H1 (cell line): Measurements from ENCODE around the gene CACNA2D3. TPM values are rescaled to one million over a fixed set of nuclear protein-coding genes. Genes with fewer than 3 reads are reported as not detected.

Source experiments
- GTF2F1 ChIP-seq: IDR thresholded peaks from 2 replicates; pipeline ENCODE4 v1.6.1; 2012; ENCODE audit warnings: low read depth, low read length, improper control_type of control experiment, borderline replicate concordance
- KDM1A ChIP-seq: fragments of 200-600, 300-600 bp; sonication (generic); IDR thresholded peaks from 2 replicates; pipeline ENCODE4 v1.7.1; 2016; ENCODE audit warnings: mild to moderate bottlenecking, low read length, borderline replicate concordance
- KDM5A ChIP-seq: fragments of 200-600 bp; IDR thresholded peaks from 2 replicates; pipeline ENCODE4 v1.7.1; 2012; ENCODE audit warnings: mild to moderate bottlenecking, low read length, inconsistent platforms, mixed read lengths
- RNF2 ChIP-seq: fragments of 200-900, 300-1000 bp; sonication (generic); IDR thresholded peaks from 2 replicates; pipeline ENCODE4 v1.7.1; 2016; ENCODE audit warnings: borderline replicate concordance, low read depth, mild to moderate bottlenecking, antibody characterized with exemption, low read length; ENCODE audit not compliant: poor library complexity, severe bottlenecking; ENCODE audit errors: missing control alignments
- SAP30 ChIP-seq: fragments of 300-600 bp; sonication (generic); IDR thresholded peaks from 2 replicates; pipeline ENCODE4 v1.7.1; 2012; ENCODE audit warnings: low read length, moderate library complexity, mild to moderate bottlenecking, inconsistent platforms; ENCODE audit not compliant: insufficient read depth, insufficient replicate concordance
- SIX5 ChIP-seq: IDR thresholded peaks from 2 replicates; pipeline ENCODE4 v1.6.1; 2011; ENCODE audit warnings: mild to moderate bottlenecking, low read depth, low read length
- SUZ12 ChIP-seq: fragments of 200-600 bp; sonication (generic); IDR thresholded peaks from 2 replicates; pipeline ENCODE4 v1.6.1; 2012; ENCODE audit warnings: mild to moderate bottlenecking, inconsistent platforms, low read length, moderate library complexity, mixed read lengths
- TBP ChIP-seq: IDR thresholded peaks from 2 replicates; pipeline ENCODE4 v1.6.1; 2011; ENCODE audit warnings: low read depth, low read length, improper control_type of control experiment
- TEAD4 ChIP-seq: IDR thresholded peaks from 2 replicates; pipeline ENCODE4 v1.6.1; 2012; ENCODE audit warnings: low read depth, low read length, inconsistent platforms, mixed read lengths
- polyA plus RNA-seq, 7 experiments: library from polyadenylated mRNA; depleted of rRNA in 3 of 7; stranded (reverse) in 5 of 7; unstranded in 2 of 7; fragments of >200 nt in 5 of 7; fragments of 200-250 nt in 2 of 7; gene quantifications; 1 replicate in 5 of 7; 2 replicates in 1 of 7; 4 replicates in 1 of 7; pipeline versions ENCODE4 v1.2.1 to v1.2.3, GENCODE V29; 2011 to 2013; ENCODE audit warnings: missing spikeins in 2 of 7, mixed read lengths in 2 of 7
- total RNA-seq: library from RNA; stranded (reverse); fragmentation: NEBNext Ultra II Directional; extraction: Animal tissue kit (Norgen Biotek cat#: 25700); gene quantifications from 2 replicates; pipeline ENCODE4 v1.2.1, GENCODE V29; 2021
- TF ChIP-seq, protein P1 (sequence below): fragments of 300-600 bp; sonication (generic); IDR thresholded peaks from 2 replicates; pipeline ENCODE4 v1.7.1; 2012; ENCODE audit warnings: low read length, moderate library complexity, mild to moderate bottlenecking, inconsistent platforms; ENCODE audit not compliant: insufficient replicate concordance

CACNA2D3 gene
- total and polyA plus RNA-seq, 2 of the 8 experiments (the other 6 are each of a cell fraction or from before 2014, with no cell fraction given), result 1.5 to 1.8 TPM

GRCh38 chr3:54847361-54847760 lies 725.0 kb downstream of the CACNA2D3 start (continued):
- TF ChIP-seq, protein P1, sequence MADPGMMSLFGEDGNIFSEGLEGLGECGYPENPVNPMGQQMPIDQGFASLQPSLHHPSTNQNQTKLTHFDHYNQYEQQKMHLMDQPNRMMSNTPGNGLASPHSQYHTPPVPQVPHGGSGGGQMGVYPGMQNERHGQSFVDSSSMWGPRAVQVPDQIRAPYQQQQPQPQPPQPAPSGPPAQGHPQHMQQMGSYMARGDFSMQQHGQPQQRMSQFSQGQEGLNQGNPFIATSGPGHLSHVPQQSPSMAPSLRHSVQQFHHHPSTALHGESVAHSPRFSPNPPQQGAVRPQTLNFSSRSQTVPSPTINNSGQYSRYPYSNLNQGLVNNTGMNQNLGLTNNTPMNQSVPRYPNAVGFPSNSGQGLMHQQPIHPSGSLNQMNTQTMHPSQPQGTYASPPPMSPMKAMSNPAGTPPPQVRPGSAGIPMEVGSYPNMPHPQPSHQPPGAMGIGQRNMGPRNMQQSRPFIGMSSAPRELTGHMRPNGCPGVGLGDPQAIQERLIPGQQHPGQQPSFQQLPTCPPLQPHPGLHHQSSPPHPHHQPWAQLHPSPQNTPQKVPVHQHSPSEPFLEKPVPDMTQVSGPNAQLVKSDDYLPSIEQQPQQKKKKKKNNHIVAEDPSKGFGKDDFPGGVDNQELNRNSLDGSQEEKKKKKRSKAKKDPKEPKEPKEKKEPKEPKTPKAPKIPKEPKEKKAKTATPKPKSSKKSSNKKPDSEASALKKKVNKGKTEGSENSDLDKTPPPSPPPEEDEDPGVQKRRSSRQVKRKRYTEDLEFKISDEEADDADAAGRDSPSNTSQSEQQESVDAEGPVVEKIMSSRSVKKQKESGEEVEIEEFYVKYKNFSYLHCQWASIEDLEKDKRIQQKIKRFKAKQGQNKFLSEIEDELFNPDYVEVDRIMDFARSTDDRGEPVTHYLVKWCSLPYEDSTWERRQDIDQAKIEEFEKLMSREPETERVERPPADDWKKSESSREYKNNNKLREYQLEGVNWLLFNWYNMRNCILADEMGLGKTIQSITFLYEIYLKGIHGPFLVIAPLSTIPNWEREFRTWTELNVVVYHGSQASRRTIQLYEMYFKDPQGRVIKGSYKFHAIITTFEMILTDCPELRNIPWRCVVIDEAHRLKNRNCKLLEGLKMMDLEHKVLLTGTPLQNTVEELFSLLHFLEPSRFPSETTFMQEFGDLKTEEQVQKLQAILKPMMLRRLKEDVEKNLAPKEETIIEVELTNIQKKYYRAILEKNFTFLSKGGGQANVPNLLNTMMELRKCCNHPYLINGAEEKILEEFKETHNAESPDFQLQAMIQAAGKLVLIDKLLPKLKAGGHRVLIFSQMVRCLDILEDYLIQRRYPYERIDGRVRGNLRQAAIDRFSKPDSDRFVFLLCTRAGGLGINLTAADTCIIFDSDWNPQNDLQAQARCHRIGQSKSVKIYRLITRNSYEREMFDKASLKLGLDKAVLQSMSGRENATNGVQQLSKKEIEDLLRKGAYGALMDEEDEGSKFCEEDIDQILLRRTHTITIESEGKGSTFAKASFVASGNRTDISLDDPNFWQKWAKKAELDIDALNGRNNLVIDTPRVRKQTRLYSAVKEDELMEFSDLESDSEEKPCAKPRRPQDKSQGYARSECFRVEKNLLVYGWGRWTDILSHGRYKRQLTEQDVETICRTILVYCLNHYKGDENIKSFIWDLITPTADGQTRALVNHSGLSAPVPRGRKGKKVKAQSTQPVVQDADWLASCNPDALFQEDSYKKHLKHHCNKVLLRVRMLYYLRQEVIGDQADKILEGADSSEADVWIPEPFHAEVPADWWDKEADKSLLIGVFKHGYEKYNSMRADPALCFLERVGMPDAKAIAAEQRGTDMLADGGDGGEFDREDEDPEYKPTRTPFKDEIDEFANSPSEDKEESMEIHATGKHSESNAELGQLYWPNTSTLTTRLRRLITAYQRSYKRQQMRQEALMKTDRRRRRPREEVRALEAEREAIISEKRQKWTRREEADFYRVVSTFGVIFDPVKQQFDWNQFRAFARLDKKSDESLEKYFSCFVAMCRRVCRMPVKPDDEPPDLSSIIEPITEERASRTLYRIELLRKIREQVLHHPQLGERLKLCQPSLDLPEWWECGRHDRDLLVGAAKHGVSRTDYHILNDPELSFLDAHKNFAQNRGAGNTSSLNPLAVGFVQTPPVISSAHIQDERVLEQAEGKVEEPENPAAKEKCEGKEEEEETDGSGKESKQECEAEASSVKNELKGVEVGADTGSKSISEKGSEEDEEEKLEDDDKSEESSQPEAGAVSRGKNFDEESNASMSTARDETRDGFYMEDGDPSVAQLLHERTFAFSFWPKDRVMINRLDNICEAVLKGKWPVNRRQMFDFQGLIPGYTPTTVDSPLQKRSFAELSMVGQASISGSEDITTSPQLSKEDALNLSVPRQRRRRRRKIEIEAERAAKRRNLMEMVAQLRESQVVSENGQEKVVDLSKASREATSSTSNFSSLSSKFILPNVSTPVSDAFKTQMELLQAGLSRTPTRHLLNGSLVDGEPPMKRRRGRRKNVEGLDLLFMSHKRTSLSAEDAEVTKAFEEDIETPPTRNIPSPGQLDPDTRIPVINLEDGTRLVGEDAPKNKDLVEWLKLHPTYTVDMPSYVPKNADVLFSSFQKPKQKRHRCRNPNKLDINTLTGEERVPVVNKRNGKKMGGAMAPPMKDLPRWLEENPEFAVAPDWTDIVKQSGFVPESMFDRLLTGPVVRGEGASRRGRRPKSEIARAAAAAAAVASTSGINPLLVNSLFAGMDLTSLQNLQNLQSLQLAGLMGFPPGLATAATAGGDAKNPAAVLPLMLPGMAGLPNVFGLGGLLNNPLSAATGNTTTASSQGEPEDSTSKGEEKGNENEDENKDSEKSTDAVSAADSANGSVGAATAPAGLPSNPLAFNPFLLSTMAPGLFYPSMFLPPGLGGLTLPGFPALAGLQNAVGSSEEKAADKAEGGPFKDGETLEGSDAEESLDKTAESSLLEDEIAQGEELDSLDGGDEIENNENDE, result no peak
- TF ChIP-seq TBP, result no peak
- TF ChIP-seq SUZ12, result no peak
- no peak for TF ChIP-seq RNF2
- TF ChIP-seq KDM1A, result no peak
- TF ChIP-seq GTF2F1, result no peak
- no peak for TF ChIP-seq SAP30
- TF ChIP-seq SIX5, result no peak
- no peak for TF ChIP-seq TEAD4
- no peak for TF ChIP-seq KDM5A
